Stimulated activated CD8-positive, alpha-beta memory T cell treated with anti-CD3 and anti-CD28 coated beads, Interleukin-12 subunit alpha, Interleukin-12 subunit beta, amount 100 ng/mL, for 24 hours (primary cell): ENCODE data around the gene NANOGP8.
"Not testable (repeated sequence)": the region's sequence is repeated elsewhere in the genome, so short reads cannot be mapped to it uniquely, and the experiment has no call there.

Source experiments
- DNase-seq: peaks from one replicate; pipeline ENCODE4 v3.0.0-alpha.2; 2020; ENCODE audit errors: extremely low read depth

The NANOGP8 gene

GRCh38 chr15:35085176-35085919 lies at the start of gene NANOGP8:
Gene NANOGP8 (minus strand): TSS chr15:35085295. CDS start chr15:35085110, 185 bp downstream.
- not testable (repeated sequence) for DNase-seq

- DNase-seq, result no peak
Measured at GRCh38 chr15:35134299-35134698, 49.2 kb upstream of the NANOGP8 start.

GRCh38 chr15:35130245-35130644 lies 45.1 kb upstream of the NANOGP8 start:
- DNase-seq, result no peak

DNA sequence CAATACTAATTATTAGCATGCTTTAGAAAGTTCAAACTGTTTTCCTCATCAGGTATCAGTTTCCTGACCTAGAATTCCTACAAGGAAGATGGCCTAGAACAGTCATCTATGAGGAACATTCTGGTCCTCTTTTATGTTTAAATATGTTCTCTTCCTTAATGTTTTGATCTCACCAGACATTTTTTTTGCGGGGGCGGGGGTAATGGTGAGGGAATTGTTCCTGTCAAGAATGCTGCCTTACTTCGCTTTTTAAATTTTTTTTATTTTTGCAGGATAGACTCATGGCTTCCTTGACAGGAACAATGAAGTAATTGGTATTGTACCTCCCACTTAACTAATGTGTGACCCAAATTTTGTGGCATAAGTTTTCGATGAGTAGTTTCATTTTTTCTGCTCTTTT lies 44.3 kb upstream of the NANOGP8 start:
- DNase-seq, result no peak

- no peak for DNase-seq
Measured at GRCh38 chr15:35127717-35128116, 42.6 kb upstream of the NANOGP8 start.

DNA sequence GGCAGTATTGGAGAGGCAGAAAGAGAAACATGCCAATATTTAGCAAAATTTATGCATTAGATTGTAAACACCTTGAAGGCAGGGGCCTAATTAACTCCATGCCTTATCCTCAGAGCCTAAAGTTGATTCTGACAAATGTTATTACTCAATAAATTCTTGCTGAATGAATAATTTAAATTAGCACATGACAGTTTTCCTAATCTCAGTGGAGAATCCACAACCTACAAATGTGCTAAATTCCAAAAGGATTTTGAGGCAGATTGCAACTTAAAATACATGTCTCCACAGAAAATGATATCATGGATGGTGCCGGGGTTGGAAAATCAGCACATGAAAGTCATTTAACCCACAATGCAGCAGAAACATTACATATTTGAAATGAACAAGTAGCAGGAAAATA lies 41.1 kb upstream of the NANOGP8 start:
- DNase-seq, result no peak

GRCh38 chr15:35123743-35124142 lies 38.6 kb upstream of the NANOGP8 start:
- no peak for DNase-seq

- no peak for DNase-seq
Measured at GRCh38 chr15:35121611-35122359, 36.7 kb upstream of the NANOGP8 start.

DNA sequence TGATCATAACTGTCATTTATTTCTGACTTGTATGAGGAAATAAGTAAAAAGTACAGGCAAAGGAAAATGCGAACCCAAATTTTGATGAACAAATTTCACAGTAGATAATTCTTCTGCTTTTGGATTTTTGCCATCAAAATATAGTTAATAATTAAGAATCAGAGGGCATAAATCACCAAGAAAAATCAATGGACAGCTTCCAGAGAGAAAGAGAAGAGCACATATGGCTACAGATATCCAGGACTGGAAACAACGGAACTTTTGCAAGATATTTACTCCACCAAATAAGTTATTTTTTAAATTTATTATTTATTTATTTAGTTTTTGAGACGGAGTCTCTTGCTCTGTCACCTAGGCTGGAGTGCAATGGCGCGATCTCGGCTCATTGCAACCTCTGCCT lies 35.1 kb upstream of the NANOGP8 start:
- DNase-seq, result no peak

DNA sequence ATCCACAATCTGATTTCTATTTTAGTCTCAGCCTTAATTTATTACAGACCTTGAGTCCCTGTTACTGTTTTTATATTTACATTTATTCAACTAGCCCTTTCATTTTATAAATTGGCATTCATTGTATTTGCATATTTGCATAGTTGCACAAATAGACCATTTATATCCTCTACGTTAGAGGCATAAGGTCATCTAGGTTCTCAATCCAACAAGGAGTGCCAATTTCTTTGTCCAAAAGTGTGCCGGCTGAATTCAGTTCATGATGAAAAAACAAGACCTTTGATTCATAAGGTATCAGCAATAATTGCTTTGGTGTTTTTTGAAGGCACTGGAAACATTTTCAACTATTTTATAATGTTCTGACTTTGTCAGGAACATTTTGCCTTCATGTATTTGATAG lies 33.9 kb upstream of the NANOGP8 start:
- DNase-seq, result no peak

- DNase-seq, result no peak
Measured at GRCh38 chr15:35117543-35118265, 32.6 kb upstream of the NANOGP8 start.

DNA sequence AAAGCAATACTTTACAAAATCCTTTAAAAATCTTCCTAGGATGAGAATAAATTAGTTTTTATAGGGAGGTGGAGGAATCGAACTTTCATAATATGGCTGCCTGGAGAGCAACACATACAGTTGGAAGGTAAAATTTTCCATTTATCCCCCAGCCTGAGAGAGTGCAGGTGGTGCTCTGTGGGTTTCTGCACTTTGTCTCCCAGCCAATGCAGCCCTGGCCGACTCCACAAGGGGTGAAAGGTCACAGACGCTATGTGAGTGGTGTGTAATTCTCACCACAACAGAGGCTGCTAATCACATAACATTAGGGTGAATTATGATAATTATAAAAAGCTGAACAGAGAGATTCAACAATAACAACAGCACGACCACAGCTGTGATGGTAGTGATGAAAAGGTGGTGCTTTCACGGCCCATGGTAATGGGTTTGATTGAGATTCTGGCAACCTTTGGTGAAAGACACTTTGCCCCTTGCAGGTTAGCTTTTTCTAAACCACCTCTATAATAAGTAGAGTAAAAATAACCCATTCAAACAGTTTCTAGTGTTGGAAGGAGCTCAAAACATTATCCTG lies 30.1 kb upstream of the NANOGP8 start:
- DNase-seq, result no peak

DNA sequence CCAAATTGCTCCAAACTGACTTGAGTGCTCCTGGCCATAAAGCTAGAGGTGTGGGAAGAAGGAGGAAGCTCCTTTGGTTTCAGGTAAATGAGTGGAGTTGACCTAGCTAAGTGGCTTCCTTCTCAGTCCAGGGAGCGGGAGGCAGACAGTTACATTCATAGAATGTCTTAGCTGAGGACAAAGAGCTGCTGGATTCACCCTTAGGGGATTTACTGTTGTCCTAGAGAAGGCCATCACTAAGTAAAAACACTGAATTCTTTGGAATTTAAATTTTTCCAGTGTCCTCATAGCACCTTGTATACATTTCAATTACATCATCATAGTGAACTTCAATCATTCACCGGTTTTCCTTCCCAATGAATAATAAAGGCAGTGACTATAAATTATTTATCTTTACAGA lies 27.3 kb upstream of the NANOGP8 start:
- DNase-seq, result no peak

GRCh38 chr15:35111861-35112260 lies 26.8 kb upstream of the NANOGP8 start:
- DNase-seq, result no peak

DNA sequence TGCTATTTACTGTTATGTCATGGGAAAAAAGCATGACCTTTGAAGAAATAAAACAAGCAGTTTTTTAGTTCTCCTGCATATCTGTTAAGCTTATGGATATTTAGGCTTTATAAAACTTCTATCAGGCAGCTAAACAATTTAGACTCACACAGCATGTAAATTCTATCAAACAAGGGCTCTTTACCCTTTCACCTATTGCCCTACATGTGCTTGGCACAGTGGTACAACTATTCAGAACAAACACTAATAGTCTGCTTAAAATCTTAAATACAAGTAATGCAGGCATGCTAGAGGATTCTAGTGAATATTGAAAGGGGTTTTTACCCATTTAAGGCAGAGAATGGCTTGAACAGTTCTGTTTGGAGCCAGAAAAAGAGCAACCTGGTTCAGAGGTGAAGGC lies 23.4 kb upstream of the NANOGP8 start:
- DNase-seq, result no peak

DNA sequence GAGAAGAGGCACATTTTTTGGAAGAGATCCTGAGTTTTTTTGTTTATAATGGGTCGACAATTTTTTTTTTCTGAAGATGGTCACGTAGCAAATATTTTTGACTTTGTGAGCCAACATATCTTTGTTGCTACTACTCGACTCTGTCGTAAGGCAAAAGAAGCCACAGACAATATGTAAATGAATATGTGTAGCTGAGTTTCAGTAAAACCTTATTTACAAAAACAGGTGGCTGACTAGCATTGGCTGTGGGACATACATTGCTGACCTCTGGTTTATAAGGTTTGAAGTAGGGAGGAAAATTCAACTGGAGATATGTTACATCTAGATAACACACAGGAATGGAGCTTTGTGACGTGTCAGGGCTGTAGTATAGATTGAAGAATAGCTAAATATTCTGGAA lies 22.5 kb upstream of the NANOGP8 start:
- no peak for DNase-seq

DNA sequence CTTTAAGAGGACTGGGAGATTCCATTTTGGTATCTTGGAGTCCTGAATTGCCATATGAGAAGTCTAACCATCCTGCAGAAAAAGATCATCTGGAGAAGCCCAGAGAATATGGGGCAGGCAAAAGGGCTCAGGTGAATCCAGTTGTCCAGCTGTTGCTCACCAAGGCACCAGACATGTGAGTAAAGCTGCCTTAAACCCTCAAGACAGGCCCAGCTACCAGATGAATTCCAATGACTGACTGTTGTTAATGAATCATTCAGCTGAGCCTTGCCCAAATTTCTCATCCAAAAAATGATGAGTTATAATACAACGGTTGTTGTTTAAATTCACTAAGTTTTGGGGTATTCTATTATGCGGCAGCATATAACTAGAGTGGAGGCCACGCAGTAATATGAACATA lies 22.0 kb upstream of the NANOGP8 start:
- DNase-seq, result no peak

DNA sequence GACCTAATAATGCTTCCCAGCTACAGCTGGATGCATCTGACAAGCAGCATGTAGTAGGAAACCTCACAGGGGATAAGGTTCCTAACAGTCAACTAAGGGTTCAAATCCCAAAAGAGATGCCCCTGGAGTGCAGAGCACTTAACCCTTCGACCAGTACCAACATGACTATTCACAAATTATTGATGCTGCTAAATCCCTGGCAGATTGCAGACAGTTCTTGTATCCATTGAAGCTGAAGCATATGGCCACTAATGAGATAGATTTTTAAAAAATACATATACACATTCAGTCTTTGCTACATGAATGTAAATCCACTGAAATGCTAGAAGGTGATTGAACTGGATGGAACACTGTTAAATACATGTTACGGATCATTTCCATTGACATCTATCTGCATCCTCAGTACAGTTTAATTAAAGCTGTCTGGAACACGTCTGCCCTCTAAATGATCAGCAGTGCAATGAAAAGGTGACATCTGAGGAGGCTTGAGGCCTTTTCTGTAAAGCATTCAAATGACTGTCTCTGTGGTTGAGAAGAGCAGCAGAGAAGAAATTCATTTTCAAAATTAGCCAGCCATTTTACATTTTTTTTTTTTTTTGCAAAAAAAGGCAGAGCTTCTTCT lies 19.5 kb upstream of the NANOGP8 start:
- DNase-seq, result no peak

- DNase-seq, result no peak
Measured at GRCh38 chr15:35102186-35102585, 17.1 kb upstream of the NANOGP8 start.

GRCh38 chr15:35101335-35101734 lies 16.2 kb upstream of the NANOGP8 start:
- no peak for DNase-seq

DNA sequence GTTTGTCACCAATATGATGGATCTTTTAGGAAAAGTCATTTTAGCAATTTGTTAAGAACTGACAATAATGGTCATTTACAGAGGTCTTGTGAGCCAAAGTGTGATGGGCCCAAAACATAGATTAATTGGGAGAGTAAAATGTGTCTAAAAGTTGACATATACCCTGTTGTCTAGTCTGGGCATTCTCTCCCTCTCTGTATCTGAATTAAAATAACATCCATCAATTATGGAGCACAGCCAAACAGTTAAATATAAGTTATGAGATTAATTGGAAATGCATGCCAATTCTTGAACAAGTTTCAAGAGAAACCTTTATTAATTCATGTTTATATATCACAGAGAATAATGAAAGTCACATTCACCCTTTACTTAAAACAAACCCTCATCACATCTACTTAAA lies 13.6 kb upstream of the NANOGP8 start:
- DNase-seq, result no peak

- DNase-seq, result no peak
Measured at GRCh38 chr15:35095941-35096340, 10.8 kb upstream of the NANOGP8 start.
